Pancreas (tissue), 10 donors: ENCODE data around the gene MARVELD2. TPM values are rescaled to one million over a fixed set of nuclear protein-coding genes. Genes with fewer than 3 reads are reported as not detected.
A peak's percentile ranks its signal among the peaks of the same experiment; 100 is the strongest.

Experiments
- ATAC-seq, 4 donors: fragments of 200-7000 bp; cut with Tn5 transposase; one replicate each; pipeline versions ENCODE4 v1.8.0 to v1.9.1; 2020; ENCODE audit warnings: mild to moderate bottlenecking in 4 of 4, moderate library complexity in 4 of 4
- DNase-seq, 6 donors: peaks; one replicate each; pipeline ENCODE4 v3.0.0-alpha.2; 2020
- FAIRE-seq: peaks from 2 replicates; lab custom pipeline; 2012; peaks lifted over from hg19 to GRCh38; lab: Jason Lieb, UNC
- H3K27ac ChIP-seq, 4 donors: fragments of 200-600 bp; sonication (generic); 1 replicate in 3 of 4; 2 replicates in 1 of 4; pipeline versions ENCODE4 v1.5.0 to v1.8.0; 2020
- H3K27me3 ChIP-seq, 4 donors: fragments of 200-600 bp; one replicate each; pipeline ENCODE4 v1.8.0; 2021
- H3K36me3 ChIP-seq, 3 donors: fragments of 200-600 bp; sonication (generic) in 1 of 3; one replicate each; pipeline versions ENCODE4 v1.5.0 to v1.8.0; 2020 to 2021
- H3K4me1 ChIP-seq, 3 donors: fragments of 200-600 bp; one replicate each; pipeline ENCODE4 v1.8.0; 2021
- H3K4me3 ChIP-seq, 4 donors: fragments of 200-600 bp; sonication (generic) in 2 of 4; one replicate each; pipeline versions ENCODE4 v1.5.0 to v1.8.0; 2020 to 2021
- H3K9me3 ChIP-seq, 4 donors: fragments of 200-600 bp; one replicate each; pipeline ENCODE4 v1.8.0; 2021
- WGBS, 2 donors: extraction: QIAGEN DNeasy Blood & Tissue Kit; methylation state at CpG; one replicate each; pipeline ENCODE4 v1.1.7; 2013; 5-methylcytosine and 5-hydroxymethylcytosine counted together
- intact Hi-C, 3 donors: fragments of 100-400 bp; cut with DNase I; formaldehyde crosslinking; loops; one replicate each; pipeline versions ENCODE4 v1.11.1 to v1.14.2; 2022
- polyA plus RNA-seq, 2 donors: library from polyadenylated mRNA; stranded (reverse); fragments of 200-250 nt; gene quantifications; one replicate each; pipeline ENCODE4 v1.2.3, GENCODE V29; 2013
- total RNA-seq, 6 donors: library from RNA; stranded (reverse); fragmentation: NEBNext Ultra II Directional in 4 of 6; extraction: Animal tissue kit (Norgen Biotek cat#: 25700) in 4 of 6; gene quantifications; one replicate each; pipeline versions ENCODE4 v1.2.1 to v1.2.4, GENCODE V29; 2021 to 2023
- TF ChIP-seq, protein P1 (sequence below), 4 donors: fragments of 200-600 bp; sonication (generic) in 3 of 4; IDR thresholded peaks; one replicate each; pipeline versions ENCODE4 v1.5.0 to v1.8.0; 2021; ENCODE audit warnings: antibody characterized with exemption in 4 of 4
- donor health status: healthy with polysubstance abuse.
- donor health status: DM: no; HTN: no; CAD: no; lungs with moderate emphysema.
- donor health status: DM: no; HTN: no; CAD: no.
- donor health status: control.
- donor health status: control.
- donor health status: Bipolar disorder and iron deficiency.
- donor health status: DM: yes; HTN: yes; CAD: no.
- donor health status: DM: no; HTN: no; CAD: no.
- donor health status: DM: no; HTN: no; CAD: no.
- donor health status: DM: yes; HTN: yes; CAD: no.

Gene MARVELD2
- total and polyA plus RNA-seq, 8 donors, result 4.0 to 34.7 (median 17.4) TPM

DNA sequence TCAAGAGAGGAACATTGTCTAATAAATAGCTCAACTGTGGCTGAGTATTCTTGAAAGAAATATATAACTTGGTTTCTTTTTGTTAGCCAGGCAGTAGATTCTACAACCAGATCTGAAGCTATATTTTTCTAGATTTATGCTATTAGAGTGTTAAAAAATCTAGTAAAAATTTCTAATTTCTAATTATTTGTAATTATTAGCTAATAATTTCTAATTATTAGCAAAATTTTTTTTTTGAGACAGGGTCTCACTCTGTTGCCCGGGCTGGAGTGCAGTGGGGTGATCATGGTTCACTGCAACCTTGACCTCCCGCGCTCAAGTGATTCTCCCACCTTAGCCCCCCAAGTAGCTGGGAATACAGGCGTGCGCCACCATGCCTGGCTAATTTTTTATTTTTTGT lies 42.5 kb upstream of the MARVELD2 start:
- 95 to 96% methylated on average over 5 of the region's 5 CpGs for WGBS, 2 donors
- FAIRE-seq, result no peak
- no peaks in the 10 kb centered on the region for H3K9me3 ChIP-seq

DNA sequence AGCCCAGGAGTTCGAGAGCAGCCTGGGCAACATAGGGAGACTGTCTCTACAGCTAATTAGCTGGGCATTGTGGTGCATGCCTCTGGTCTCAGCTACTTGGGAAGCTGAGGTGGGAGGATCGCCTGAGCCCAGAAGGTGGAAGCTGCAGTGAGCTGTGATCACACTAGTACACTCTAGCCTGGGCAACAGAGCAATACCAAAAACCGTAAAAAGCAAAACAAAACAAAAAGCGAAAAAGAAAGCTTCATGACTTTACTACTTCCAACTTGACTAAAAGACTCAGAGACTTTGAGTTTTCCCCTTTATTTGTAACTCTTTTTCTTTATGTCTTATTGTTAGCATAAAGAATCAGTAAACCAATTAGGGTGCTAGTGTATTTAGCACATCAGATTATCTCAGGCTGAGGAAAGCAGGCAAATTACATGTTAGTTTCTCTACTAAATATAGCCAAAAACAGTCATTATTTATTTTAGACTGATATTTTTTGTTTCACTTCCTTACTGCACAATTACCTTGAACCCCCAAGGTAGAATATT lies 39.9 kb upstream of the MARVELD2 start:
- no peak for DNase-seq
- no peaks in the 10 kb centered on the region for H3K9me3 ChIP-seq
- no peak for FAIRE-seq
- TF ChIP-seq, protein P1, sequence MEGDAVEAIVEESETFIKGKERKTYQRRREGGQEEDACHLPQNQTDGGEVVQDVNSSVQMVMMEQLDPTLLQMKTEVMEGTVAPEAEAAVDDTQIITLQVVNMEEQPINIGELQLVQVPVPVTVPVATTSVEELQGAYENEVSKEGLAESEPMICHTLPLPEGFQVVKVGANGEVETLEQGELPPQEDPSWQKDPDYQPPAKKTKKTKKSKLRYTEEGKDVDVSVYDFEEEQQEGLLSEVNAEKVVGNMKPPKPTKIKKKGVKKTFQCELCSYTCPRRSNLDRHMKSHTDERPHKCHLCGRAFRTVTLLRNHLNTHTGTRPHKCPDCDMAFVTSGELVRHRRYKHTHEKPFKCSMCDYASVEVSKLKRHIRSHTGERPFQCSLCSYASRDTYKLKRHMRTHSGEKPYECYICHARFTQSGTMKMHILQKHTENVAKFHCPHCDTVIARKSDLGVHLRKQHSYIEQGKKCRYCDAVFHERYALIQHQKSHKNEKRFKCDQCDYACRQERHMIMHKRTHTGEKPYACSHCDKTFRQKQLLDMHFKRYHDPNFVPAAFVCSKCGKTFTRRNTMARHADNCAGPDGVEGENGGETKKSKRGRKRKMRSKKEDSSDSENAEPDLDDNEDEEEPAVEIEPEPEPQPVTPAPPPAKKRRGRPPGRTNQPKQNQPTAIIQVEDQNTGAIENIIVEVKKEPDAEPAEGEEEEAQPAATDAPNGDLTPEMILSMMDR (IDR thresholded peaks at IDR 0.05), result no peak
- peaks cover 0 to 20% (median 0%) of the 10 kb centered on the region in 3 donors for H3K36me3 ChIP-seq
- WGBS, 2 donors, result 92 to 93% methylated on average over 4 of the region's 4 CpGs
- intact Hi-C loops, result no loop called here
- H3K4me1 ChIP-seq, result peaks cover 0 to 6% (median 5%) of the 10 kb centered on the region in 3 donors
- no peaks in the 10 kb centered on the region for H3K27me3 ChIP-seq
- no peak overlapping the region for H3K27ac ChIP-seq
- H3K4me3 ChIP-seq, result no peak overlapping the region
- ATAC-seq, result no peak

More for the DNA sequence above, 42.5 kb upstream of the MARVELD2 start:
- TF ChIP-seq, protein P1 (IDR thresholded peaks at IDR 0.05), result no peak
- ATAC-seq, result no peak
- intact Hi-C loops, result no loop called here
- Histone ChIP-seq H3K4me1 (peaks cover 5 to 16% (median 6%) of the 10 kb centered on the region in 3 donors), H3K4me3 (no peak overlapping the region), H3K27ac (no peak overlapping the region), H3K36me3 (peaks cover 0 to 20% (median 0%) of the 10 kb centered on the region in 3 donors), H3K27me3 (no peaks in the 10 kb centered on the region)
- no peak for DNase-seq

DNA sequence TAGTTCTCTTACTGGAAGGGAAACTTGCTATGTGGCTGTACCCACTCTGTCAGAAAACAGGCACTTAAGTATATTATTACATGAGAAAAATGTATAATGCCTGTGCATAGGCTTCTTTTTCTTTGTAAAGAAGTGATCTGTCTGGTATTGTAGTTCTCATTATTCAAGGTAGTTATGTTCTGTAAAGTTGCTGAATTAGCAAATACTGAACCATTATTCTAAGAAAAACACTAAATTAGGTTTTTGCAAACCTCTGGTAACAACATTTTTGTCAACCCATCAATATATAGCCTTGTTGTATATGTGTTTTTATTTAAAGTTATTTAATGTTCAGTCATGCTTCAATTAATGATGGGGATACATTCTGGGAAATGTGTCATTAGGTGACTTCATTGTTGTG lies 36.5 kb upstream of the MARVELD2 start:
- FAIRE-seq (no peak), ATAC-seq (no peak), DNase-seq (no peak)
- Histone ChIP-seq H3K36me3 (peaks cover 0 to 23% (median 0%) of the 10 kb centered on the region in 3 donors), H3K4me3 (no peak overlapping the region), H3K9me3 (no peaks in the 10 kb centered on the region), H3K27ac (no peak overlapping the region), H3K4me1 (no peaks in the 10 kb centered on the region), H3K27me3 (no peaks in the 10 kb centered on the region)
- TF ChIP-seq, protein P1 (IDR thresholded peaks at IDR 0.05), result no peak
- intact Hi-C loops, result no loop called here

DNA sequence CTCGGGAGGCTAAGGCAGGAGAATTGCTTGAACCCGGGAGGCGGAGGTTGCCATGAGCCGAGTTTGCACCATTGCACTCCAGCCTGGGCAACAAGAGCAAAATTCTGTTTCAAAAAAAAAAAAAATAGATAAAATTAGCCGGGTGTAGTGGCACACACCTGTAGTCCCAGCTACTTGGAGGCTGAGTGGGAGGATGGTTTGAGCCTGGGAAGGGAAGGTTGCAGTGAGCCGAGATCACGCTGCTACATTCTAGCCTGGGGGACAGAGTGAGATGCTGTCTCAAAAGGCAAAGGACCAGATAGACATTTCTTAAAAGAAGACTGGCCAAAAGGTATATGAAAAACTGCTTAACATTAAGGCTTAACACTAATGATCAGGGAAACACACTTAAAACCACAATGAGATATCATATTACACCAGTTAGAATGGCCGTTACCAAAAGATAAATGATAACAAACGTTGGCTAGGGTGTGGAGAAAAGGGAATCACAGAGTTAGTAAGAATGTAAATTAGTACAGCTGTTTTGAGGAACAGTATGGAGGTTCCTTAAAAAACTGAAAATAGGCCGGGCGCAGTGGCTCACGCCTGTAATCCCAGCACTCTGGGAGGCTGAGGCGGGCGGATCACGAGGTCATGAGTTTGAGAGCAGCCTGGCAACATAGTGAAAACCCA lies 10.1 kb upstream of the MARVELD2 start:
- ATAC-seq (no peak), FAIRE-seq (no peak), DNase-seq (no peak)
- intact Hi-C loops, result no loop called here
- Histone ChIP-seq H3K36me3 (peaks cover 0 to 19% (median 3%) of the 10 kb centered on the region in 3 donors), H3K27ac (no peak overlapping the region), H3K9me3 (no peaks in the 10 kb centered on the region), H3K27me3 (no peaks in the 10 kb centered on the region), H3K4me1 (no peaks in the 10 kb centered on the region), H3K4me3 (no peak overlapping the region)
- 90% methylated on average over 15 of the region's 15 CpGs for WGBS, 2 donors
- TF ChIP-seq, protein P1 (IDR thresholded peaks at IDR 0.05), result no peak

DNA sequence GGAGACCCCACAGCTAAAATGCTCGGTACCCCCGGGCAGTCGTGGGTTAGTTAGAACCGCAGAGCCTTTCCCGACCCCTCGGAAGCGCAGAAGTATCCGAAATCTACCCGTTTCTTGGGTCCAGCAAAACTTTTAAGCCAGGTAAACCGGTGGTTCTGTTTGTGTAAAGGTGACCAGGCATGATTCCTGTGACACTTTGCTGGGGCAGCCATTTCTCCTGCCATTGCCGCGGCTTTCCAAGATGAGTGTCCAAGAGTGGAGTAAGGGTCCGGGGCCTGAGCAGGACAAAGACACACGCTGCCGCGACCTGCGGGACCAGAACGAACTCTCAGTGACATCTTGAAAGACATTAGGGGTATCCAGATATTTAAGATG lies 655 bp downstream of the MARVELD2 start:
- peaks cover 0 to 12% (median 4%) of the 10 kb centered on the region in 3 donors for H3K4me1 ChIP-seq
- 8 to 13% methylated on average over 18 of the region's 18 CpGs for WGBS, 2 donors
- H3K27me3 ChIP-seq, result no peaks in the 10 kb centered on the region
- intact Hi-C loops, result loop anchor here in 1 of 3 donors (5.0 kb wide), 1 partner anchor 37 kb away; no protein-coding TSS in a partner anchor
- TF ChIP-seq, protein P1 (IDR thresholded peaks at IDR 0.05), result no peak
- FAIRE-seq, result no peak
- no peaks in the 10 kb centered on the region for H3K9me3 ChIP-seq
- peak; percentile 44 to 69 (median 61) for ATAC-seq
- DNase-seq, result peak; percentile 26 to 66 (median 52)
- H3K36me3 ChIP-seq, result peaks cover 0 to 14% (median 0%) of the 10 kb centered on the region in 3 donors
- H3K4me3 ChIP-seq, result peak overlapping the region; percentile 38 to 66 (median 60)
- peak overlapping the region; percentile 82 to 91 (median 88) for H3K27ac ChIP-seq
